ENCODE results near the gene CPN1.

Gene CPN1

GRCh38 chr10:99995713-99996112, 86.0 kb downstream of the CPN1 start:
- DNase-seq (ENCODE audit: low spot score): no peak

- DNase-seq (ENCODE audit: low spot score): no peak
Observed at GRCh38 chr10:99995269-99995668, 86.4 kb downstream of the CPN1 start.

- no peak for DNase-seq (ENCODE audit: low spot score)
Observed at GRCh38 chr10:99994801-99995200, 86.9 kb downstream of the CPN1 start.

- DNase-seq (ENCODE audit: low spot score): peak; percentile 64
Observed at GRCh38 chr10:99993701-99994689, 87.7 kb downstream of the CPN1 start.

All from D341Med (cell line).